Endothelial cell of umbilical vein (primary cell): ENCODE results near the gene MUC4. TPM values are rescaled to one million over a fixed set of nuclear protein-coding genes. Genes with fewer than 3 reads are reported as not detected.

ENCODE experiments used
- BruUV-seq: library from RNA; stranded (reverse); fragments of 400-500 nt; replicated peaks from 2 replicates; lab custom pipeline; 2021; lab: Mats Ljungman, UMichigan
- CTCF ChIA-PET: fragments of 300-600, 350-600 bp; sonication (Branson Sonifier 250); formaldehyde crosslinking; loops from one replicate; lab custom pipeline; 2021; ENCODE audit warnings: antibody characterized with exemption, inconsistent platforms; lab: Charles Lee
- POLR2A ChIA-PET: fragments of 300-600, 350-600 bp; sonication (Branson Sonifier 250); formaldehyde crosslinking; loops from one replicate; lab custom pipeline; 2021; ENCODE audit warnings: antibody characterized with exemption, inconsistent platforms; lab: Charles Lee
- DNase-seq: peaks from one replicate; pipeline ENCODE4 v3.0.0-alpha.2; 2011; ENCODE audit warnings: low read depth, low spot score
- FAIRE-seq: peaks from 2 replicates; lab custom pipeline; 2011; peaks lifted over from hg19 to GRCh38; lab: Jason Lieb, UNC
- H2AFZ ChIP-seq: 2 replicates; pipeline ENCODE4 v1.6.0; 2012; ENCODE audit warnings: low read depth, low read length, control low read depth, inconsistent platforms
- H3K27ac ChIP-seq: 2 replicates; pipeline ENCODE4 v1.5.1; 2011; ENCODE audit warnings: low read depth, mild to moderate bottlenecking, control low read depth, low read length, moderate library complexity; ENCODE audit not compliant: insufficient read depth
- H3K27me3 ChIP-seq, 2 experiments: 2 replicates each; pipeline versions ENCODE4 v1.6.0 to v1.6.1; 2011; ENCODE audit warnings: low read length in 2 of 2, mixed read lengths in 1 of 2; ENCODE audit not compliant: control insufficient read depth in 2 of 2, insufficient read depth in 2 of 2
- H3K36me3 ChIP-seq, 2 experiments: 2 replicates in 1 of 2; 3 replicates in 1 of 2; pipeline ENCODE4 v1.5.1; 2011; ENCODE audit warnings: low read length in 2 of 2, mild to moderate bottlenecking in 1 of 2, moderate library complexity in 1 of 2; ENCODE audit not compliant: control insufficient read depth in 2 of 2, insufficient read depth in 2 of 2; ENCODE audit errors: extremely low read depth in 1 of 2
- H3K4me1 ChIP-seq: 3 replicates; pipeline ENCODE4 v1.5.1; 2011; ENCODE audit warnings: mild to moderate bottlenecking, low read length; ENCODE audit not compliant: control insufficient read depth, insufficient read depth; ENCODE audit errors: extremely low read depth
- H3K4me2 ChIP-seq: 2 replicates; pipeline ENCODE4 v1.6.1; 2011; ENCODE audit warnings: low read length, control low read depth, mixed read lengths; ENCODE audit not compliant: insufficient read depth
- H3K4me3 ChIP-seq, 3 experiments: fragments of 200-600 bp in 1 of 3; sonication (generic), shearing (Covaris generic) in 1 of 3; replicated peaks in 1 of 3; 2 replicates each; pipeline ENCODE4 v1.5.1; 2011 to 2016; ENCODE audit warnings: control low read depth in 3 of 3, low read length in 3 of 3, mild to moderate bottlenecking in 2 of 3, inconsistent platforms in 1 of 3, low read depth in 1 of 3, moderate library complexity in 1 of 3; ENCODE audit not compliant: insufficient read depth in 1 of 3
- H3K79me2 ChIP-seq: 2 replicates; pipeline ENCODE4 v1.6.0; 2012; ENCODE audit warnings: low read length, inconsistent platforms; ENCODE audit not compliant: control insufficient read depth, insufficient read depth
- H3K9ac ChIP-seq: replicated peaks from 2 replicates; pipeline ENCODE3; 2011; ENCODE audit warnings: low read length, control low read depth; ENCODE audit not compliant: insufficient read depth; ENCODE audit errors: extremely low read depth
- H3K9me1 ChIP-seq: replicated peaks from 3 replicates; pipeline ENCODE4 v1.6.0; 2011; ENCODE audit warnings: mild to moderate bottlenecking, low read length; ENCODE audit not compliant: control insufficient read depth, insufficient read depth; ENCODE audit errors: extremely low read depth
- H3K9me3 ChIP-seq: replicated peaks from 2 replicates; pipeline ENCODE4 v1.5.1; 2012; ENCODE audit warnings: low read length, inconsistent platforms; ENCODE audit not compliant: control insufficient read depth, insufficient read depth
- H4K20me1 ChIP-seq: replicated peaks from 2 replicates; pipeline ENCODE3; 2011; ENCODE audit warnings: mild to moderate bottlenecking, low read length; ENCODE audit not compliant: control insufficient read depth, insufficient read depth; ENCODE audit errors: extremely low read depth
- FOS ChIP-seq: IDR thresholded peaks from 2 replicates; pipeline ENCODE4 v1.6.1; 2011; ENCODE audit warnings: mild to moderate bottlenecking, low read length, moderate library complexity, borderline replicate concordance; ENCODE audit not compliant: insufficient read depth
- GATA2 ChIP-seq: IDR thresholded peaks from 2 replicates; pipeline ENCODE4 v1.7.0; 2011; ENCODE audit warnings: low read depth, mild to moderate bottlenecking, moderate library complexity, mixed read lengths, low read length; ENCODE audit not compliant: insufficient read length, insufficient read depth
- JUN ChIP-seq: IDR thresholded peaks from 2 replicates; pipeline ENCODE4 v1.6.1; 2011; ENCODE audit warnings: borderline replicate concordance, low read depth; ENCODE audit not compliant: insufficient read length, insufficient read depth
- POLR2A ChIP-seq: IDR thresholded peaks from 2 replicates; pipeline ENCODE4 v1.6.1; 2012; ENCODE audit warnings: low read depth, mild to moderate bottlenecking, control low read depth, low read length
- POLR2AphosphoS5 ChIP-seq: IDR thresholded peaks from 2 replicates; pipeline ENCODE4 v1.6.1; 2012; ENCODE audit warnings: low read depth, mild to moderate bottlenecking, control low read depth, low read length, moderate library complexity; ENCODE audit not compliant: insufficient read depth
- dilution Hi-C: fragments of 300-500 bp; cut with MboI; formaldehyde crosslinking; loops from one replicate; pipeline ENCODE4 v1.15.0; 2019; ENCODE audit warnings: low sequenced_read_pairs; ENCODE audit not compliant: extremely low pct_ligation_motif_present
- intact Hi-C: fragments of 100-400 bp; cut with micrococcal nuclease; formaldehyde crosslinking; loops from one replicate; pipeline ENCODE4 v1.10.0; 2022
- polyA plus RNA-seq, 4 experiments: library from polyadenylated mRNA; depleted of rRNA in 3 of 4; stranded (reverse) in 3 of 4; unstranded in 1 of 4; fragments of >200 nt; gene quantifications; 2 replicates each; pipeline versions ENCODE4 v1.2.1 to v1.2.3, GENCODE V29; 2011 to 2012; ENCODE audit warnings: missing spikeins in 1 of 4
- total RNA-seq: library from RNA; stranded (reverse); gene quantifications from 2 replicates; pipeline ENCODE4 v1.2.3, GENCODE V29; 2021
- TF ChIP-seq, protein P1 (sequence below), 2 donors: IDR thresholded peaks; 1 replicate in 1 of 2; 2 replicates in 1 of 2; pipeline ENCODE4 v1.5.1; 2011; ENCODE audit warnings: low read length in 2 of 2, mild to moderate bottlenecking in 2 of 2, moderate library complexity in 2 of 2, control low read depth in 1 of 2, inconsistent platforms in 1 of 2, low read depth in 1 of 2; ENCODE audit not compliant: insufficient read depth in 1 of 2; ENCODE audit errors: extremely low read depth in 1 of 2

The MUC4 gene
- total and polyA plus RNA-seq, 2 donors (not counting 3 experiments of a cell fraction or from before 2014, with no cell fraction given), result 0.04 TPM; not detected in 1

- dilution Hi-C loops, result no loop called here
- DNase-seq (peak; percentile 59), FAIRE-seq (no peak)
- POLR2A ChIA-PET, result no interaction called here
- Histone ChIP-seq H3K9ac (no peak overlapping the region), H3K4me2 (no peak overlapping the region), H3K4me1 (no peaks in the 10 kb centered on the region), H3K79me2 (no peaks in the 10 kb centered on the region), H3K9me1 (no peaks in the 10 kb centered on the region), H2AFZ (no peak overlapping the region), H3K36me3 (no peaks in the 10 kb centered on the region), H4K20me1 (no peaks in the 10 kb centered on the region), H3K27me3 (no peaks in the 10 kb centered on the region), H3K9me3 (no peaks in the 10 kb centered on the region), H3K27ac (no peak overlapping the region), H3K4me3 (no peak overlapping the region)
- TF ChIP-seq, protein P1, sequence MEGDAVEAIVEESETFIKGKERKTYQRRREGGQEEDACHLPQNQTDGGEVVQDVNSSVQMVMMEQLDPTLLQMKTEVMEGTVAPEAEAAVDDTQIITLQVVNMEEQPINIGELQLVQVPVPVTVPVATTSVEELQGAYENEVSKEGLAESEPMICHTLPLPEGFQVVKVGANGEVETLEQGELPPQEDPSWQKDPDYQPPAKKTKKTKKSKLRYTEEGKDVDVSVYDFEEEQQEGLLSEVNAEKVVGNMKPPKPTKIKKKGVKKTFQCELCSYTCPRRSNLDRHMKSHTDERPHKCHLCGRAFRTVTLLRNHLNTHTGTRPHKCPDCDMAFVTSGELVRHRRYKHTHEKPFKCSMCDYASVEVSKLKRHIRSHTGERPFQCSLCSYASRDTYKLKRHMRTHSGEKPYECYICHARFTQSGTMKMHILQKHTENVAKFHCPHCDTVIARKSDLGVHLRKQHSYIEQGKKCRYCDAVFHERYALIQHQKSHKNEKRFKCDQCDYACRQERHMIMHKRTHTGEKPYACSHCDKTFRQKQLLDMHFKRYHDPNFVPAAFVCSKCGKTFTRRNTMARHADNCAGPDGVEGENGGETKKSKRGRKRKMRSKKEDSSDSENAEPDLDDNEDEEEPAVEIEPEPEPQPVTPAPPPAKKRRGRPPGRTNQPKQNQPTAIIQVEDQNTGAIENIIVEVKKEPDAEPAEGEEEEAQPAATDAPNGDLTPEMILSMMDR (IDR thresholded peaks at IDR 0.05; ENCODE audit: extremely low read depth in 1 of 2, insufficient read depth in 1 of 2, low read depth in 1 of 2, low read length in 2 of 2), result no peak
- TF ChIP-seq FOS, result no peak
- TF ChIP-seq POLR2AphosphoS5, result no peak
- TF ChIP-seq GATA2, result peak; percentile 27
- no peak for TF ChIP-seq JUN
- no peak for TF ChIP-seq POLR2A
- BruUV-seq, result no TSS peak
- CTCF ChIA-PET, result no interaction called here
- intact Hi-C loops, result no loop called here
These were observed 41.5 kb downstream of the MUC4 start for GRCh38 chr3:195770081-195770840.
